Astrocyte (in vitro differentiated cells and primary cell): ENCODE results near the gene SDHB.

Experiments
- CTCF ChIP-seq: IDR thresholded peaks from 2 replicates; pipeline ENCODE4 v1.5.1; 2011; ENCODE audit warnings: low read depth, mild to moderate bottlenecking, inconsistent platforms, low read length, moderate library complexity; ENCODE audit not compliant: insufficient read depth
- EZH2 ChIP-seq: IDR thresholded peaks from 2 replicates; pipeline ENCODE4 v1.6.1; 2012; ENCODE audit warnings: mild to moderate bottlenecking, low read length, inconsistent platforms; ENCODE audit not compliant: insufficient read depth

DNA sequence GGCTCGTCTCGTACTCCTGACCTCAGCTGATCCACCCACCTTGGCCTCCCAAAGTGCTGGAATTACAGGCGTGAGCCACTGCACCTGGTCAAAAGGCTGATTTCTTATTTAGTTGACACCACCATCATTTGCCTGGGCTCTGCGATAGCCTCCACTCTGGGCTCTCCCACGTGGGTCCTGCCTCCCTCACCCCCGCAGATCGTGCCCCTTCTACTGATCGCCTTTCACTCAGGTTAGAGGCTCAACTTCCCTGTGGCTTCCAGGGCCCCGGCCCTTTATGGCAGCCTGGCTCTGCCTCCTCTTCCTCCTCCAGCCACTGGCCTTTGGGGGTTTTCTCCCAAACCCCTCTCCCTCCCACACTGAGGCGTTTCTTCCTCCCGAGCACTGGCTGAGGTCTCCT, 70.9 kb downstream of the SDHB start:
- TF ChIP-seq EZH2 (no peak), CTCF (no peak)
